Endothelial cell of umbilical vein (primary cell): Measurements from ENCODE around the gene LRP1.

Experiments
- EZH2 ChIP-seq: IDR thresholded peaks from 2 replicates; pipeline ENCODE4 v1.6.1; 2012; ENCODE audit warnings: borderline replicate concordance, low read depth, mild to moderate bottlenecking, moderate library complexity, low read length, inconsistent platforms; ENCODE audit not compliant: severe bottlenecking
- GATA2 ChIP-seq: IDR thresholded peaks from 2 replicates; pipeline ENCODE4 v1.7.0; 2011; ENCODE audit warnings: low read depth, mild to moderate bottlenecking, moderate library complexity, mixed read lengths, low read length; ENCODE audit not compliant: insufficient read length, insufficient read depth
- JUN ChIP-seq: IDR thresholded peaks from 2 replicates; pipeline ENCODE4 v1.6.1; 2011; ENCODE audit warnings: borderline replicate concordance, low read depth; ENCODE audit not compliant: insufficient read length, insufficient read depth
- MYC ChIP-seq: IDR thresholded peaks from one replicate; pipeline ENCODE4 v1.6.1; 2011; ENCODE audit warnings: mild to moderate bottlenecking, low read depth, low read length
- POLR2A ChIP-seq: IDR thresholded peaks from 2 replicates; pipeline ENCODE4 v1.6.1; 2012; ENCODE audit warnings: low read depth, mild to moderate bottlenecking, control low read depth, low read length
- POLR2AphosphoS5 ChIP-seq: IDR thresholded peaks from 2 replicates; pipeline ENCODE4 v1.6.1; 2012; ENCODE audit warnings: low read depth, mild to moderate bottlenecking, control low read depth, low read length, moderate library complexity; ENCODE audit not compliant: insufficient read depth
- TF ChIP-seq, protein P1 (sequence below), 2 donors: IDR thresholded peaks; 1 replicate in 1 of 2; 2 replicates in 1 of 2; pipeline ENCODE4 v1.5.1; 2011; ENCODE audit warnings: low read length in 2 of 2, mild to moderate bottlenecking in 2 of 2, moderate library complexity in 2 of 2, control low read depth in 1 of 2, inconsistent platforms in 1 of 2, low read depth in 1 of 2; ENCODE audit not compliant: insufficient read depth in 1 of 2; ENCODE audit errors: extremely low read depth in 1 of 2
- TF ChIP-seq, protein P2 (sequence below): IDR thresholded peaks from 2 replicates; pipeline ENCODE4 v1.6.1; 2011; ENCODE audit not compliant: insufficient read depth, insufficient read length

DNA sequence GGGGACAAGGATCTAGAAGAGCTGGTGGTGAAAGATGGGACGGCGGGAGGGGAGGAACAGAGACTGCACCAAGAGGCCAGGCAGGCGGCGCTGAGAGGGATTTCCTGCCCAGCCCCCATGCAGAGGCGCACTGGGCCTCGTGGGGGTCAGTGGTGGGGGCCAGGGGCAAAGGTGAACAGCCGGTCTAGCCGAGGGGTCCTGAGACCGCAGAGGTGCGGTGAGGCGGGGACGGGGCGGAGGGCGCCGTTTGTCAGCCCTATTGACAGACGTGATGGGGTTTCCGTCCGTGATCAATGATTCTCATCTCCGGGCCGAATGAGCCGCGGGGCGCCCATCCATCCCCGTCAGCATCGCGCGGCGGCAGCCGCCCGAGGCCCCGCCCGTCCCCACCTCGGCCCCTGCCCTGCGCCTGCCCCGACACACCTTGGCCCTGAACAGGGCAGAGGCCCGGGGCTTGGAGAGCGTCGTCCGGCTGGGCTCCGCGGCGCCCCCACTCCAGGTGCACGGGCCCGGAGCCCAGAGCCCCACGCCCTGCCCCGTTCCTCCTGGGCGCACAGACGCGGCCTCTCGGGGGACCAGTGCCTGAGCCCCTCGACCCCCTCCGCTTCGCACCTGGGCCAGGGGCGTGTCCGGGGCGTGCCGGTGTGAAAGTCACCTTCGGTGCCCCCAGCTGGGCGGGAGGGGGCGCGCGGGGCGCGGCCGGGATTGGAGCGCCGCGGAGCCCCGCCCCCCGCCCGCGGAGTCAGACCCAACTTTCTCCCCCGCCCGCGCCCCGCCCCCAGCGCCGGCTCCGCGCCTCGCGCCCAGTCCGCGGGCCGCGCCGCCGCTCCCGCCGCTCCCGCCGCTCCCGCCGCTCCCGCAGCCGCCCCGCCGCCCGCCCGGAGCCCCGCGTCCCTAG is 88.0 kb downstream of the LRP1 start, which contains the start of gene NXPH4:
- no peak for TF ChIP-seq MYC
- peak; percentile 79 for TF ChIP-seq EZH2
- TF ChIP-seq, protein P1, sequence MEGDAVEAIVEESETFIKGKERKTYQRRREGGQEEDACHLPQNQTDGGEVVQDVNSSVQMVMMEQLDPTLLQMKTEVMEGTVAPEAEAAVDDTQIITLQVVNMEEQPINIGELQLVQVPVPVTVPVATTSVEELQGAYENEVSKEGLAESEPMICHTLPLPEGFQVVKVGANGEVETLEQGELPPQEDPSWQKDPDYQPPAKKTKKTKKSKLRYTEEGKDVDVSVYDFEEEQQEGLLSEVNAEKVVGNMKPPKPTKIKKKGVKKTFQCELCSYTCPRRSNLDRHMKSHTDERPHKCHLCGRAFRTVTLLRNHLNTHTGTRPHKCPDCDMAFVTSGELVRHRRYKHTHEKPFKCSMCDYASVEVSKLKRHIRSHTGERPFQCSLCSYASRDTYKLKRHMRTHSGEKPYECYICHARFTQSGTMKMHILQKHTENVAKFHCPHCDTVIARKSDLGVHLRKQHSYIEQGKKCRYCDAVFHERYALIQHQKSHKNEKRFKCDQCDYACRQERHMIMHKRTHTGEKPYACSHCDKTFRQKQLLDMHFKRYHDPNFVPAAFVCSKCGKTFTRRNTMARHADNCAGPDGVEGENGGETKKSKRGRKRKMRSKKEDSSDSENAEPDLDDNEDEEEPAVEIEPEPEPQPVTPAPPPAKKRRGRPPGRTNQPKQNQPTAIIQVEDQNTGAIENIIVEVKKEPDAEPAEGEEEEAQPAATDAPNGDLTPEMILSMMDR (IDR thresholded peaks at IDR 0.05; ENCODE audit: extremely low read depth in 1 of 2, insufficient read depth in 1 of 2, low read depth in 1 of 2, low read length in 2 of 2), result no peak
- no peak for TF ChIP-seq POLR2AphosphoS5
- no peak for TF ChIP-seq POLR2A
- TF ChIP-seq, protein P2, sequence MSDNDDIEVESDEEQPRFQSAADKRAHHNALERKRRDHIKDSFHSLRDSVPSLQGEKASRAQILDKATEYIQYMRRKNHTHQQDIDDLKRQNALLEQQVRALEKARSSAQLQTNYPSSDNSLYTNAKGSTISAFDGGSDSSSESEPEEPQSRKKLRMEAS, result no peak
- TF ChIP-seq GATA2, result no peak
- no peak for TF ChIP-seq JUN
